Activated CD4-positive, alpha-beta T cell treated with anti-CD3 and anti-CD28 coated beads for 1 hour (primary cell): ENCODE results near the gene DISC1.

Experiments
- DNase-seq: peaks from one replicate; pipeline ENCODE4 v3.0.0-alpha.2; 2020

DISC1 gene

DNA sequence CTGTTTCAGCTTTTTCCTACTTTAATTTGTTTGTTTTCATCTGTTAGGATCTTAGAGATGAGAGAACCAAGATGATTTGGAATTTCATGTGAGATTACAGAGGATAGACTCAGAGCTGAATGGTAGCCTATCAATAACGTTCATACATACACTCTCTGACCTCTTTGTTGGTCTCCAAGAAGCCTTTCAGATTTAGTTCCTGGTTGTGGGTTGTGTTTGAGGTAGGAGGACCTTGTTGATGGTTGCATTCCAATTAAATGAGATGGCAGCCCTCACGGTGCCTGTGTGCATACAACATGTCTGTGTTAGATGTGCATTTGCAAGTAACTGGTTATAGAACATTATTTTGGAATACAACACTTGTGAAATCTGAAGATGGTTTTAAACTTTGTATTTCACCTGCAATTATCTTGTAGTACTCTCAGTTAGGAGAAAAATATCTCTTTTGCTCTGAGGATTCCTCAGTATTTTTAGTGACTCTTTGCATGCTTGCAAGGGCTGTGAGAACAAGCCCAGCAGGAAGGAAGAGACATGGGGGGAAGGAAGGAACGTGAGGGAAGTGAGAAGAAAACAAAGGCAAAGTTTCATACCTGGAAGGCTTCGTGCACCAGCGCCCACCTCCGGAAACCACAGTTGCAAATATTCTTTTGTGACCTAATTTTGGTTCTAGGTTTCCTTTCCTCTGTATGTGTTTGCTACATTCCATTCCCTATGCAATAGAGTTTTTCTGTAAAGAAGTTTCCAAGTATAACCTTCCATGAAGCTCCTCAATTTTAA lies 291.8 kb downstream of the DISC1 start:
- DNase-seq: no peak

DNA sequence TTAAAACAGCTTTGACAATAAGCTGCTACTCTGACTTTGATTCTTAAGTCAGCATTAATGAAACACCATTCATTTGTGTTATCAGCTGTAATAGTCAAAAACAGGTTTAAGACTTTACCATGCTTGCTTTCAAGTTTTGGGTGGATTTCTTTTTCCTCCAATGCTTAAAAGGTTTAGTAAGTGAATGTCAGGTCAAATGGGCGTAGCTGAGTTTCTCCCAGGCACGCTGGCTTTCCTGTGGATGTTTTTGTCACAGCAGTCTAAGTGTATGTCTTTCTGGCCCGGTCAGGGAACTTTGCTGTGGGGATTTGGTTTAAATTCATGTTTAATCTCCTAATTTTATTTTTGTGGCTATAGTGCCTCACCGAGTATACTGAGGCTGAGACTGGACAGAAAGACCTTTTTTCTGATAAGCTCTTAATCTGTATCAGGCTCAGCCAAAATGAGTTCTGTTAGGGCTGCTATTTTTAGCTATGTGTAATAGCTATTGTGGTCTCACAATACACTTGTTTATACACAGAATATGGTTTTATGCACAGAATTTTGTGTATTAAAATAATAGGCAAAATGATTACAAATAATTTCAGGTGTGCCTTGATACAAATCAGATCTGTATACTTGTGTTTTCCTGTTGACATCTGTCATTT lies 292.8 kb downstream of the DISC1 start:
- DNase-seq: no peak

DNA sequence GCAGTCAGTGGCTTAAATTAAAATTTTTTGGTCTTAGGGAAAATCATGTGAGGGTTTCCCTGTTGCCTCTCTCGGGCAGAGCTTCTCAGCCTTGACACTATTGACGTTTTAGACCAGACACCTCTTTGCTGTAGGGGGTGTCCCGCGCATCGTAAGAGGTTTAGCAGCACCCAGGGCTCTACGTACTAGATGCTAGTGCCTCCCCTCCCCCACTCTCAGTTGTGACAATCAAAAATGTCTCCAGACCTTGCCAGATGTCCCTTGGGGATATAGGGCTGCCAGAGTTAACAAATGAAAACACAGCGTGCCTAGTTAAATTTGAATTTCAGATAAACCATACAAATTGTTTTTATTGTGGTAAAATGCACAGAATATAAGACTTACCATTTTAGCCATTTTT lies 293.3 kb downstream of the DISC1 start:
- no peak for DNase-seq

DNA sequence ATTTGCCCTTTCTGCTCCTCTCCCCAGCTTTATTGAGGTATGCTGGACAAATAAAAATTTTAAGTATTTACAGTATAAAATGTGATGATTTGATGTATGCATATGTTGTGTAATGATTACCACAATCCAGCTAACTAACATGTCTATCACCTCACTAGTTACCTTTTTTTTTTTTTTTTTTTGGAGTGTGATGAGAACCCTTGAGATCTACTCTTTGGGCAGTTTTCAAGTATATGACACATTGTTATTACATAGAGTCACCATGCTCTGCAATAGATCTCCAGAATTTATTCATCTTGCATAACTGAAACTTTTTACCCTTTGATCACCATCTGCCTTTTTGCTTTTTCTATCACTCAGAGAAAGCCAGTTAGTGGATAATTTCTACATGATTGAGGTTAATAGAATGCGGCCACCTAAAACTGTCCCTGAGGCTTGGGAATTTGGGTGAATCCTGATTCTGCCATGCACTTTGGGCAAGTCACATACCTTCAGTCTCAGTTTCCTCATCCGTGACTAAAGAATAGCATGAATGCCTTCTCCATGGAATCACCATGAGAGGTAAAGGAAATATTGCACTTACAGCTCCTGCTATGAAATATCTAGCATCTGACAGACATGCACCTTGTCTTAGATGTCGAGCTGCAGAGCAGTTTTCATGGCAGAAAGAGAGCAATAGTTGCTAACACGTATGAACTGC lies 295.2 kb downstream of the DISC1 start:
- DNase-seq: no peak

DNA sequence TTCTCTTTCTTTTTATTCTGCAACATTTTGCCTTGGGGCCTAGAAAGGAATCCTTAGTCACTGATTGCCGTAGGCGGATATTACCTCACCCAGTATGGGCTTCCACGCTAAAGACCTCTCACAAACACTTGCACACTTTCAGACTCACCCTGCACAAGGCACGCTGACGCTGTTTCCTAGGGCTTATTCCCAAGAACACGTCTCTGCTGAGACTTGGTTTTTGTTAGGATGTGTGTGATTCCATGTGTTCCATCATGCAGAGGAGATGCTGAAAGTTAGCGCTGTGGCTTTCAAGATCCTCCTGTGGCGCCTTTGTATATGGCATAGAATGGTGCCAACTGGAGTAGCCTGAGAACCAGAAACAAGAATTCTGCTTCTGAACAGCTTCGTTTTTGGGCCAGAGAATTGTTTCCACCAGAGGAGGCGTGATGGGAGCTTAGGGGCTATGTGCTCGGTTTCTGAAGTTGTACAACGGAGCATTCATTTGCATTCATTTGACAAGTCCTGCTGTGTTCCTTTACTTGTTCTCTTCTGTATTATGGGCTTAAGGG lies 297.0 kb downstream of the DISC1 start:
- DNase-seq: no peak

DNA sequence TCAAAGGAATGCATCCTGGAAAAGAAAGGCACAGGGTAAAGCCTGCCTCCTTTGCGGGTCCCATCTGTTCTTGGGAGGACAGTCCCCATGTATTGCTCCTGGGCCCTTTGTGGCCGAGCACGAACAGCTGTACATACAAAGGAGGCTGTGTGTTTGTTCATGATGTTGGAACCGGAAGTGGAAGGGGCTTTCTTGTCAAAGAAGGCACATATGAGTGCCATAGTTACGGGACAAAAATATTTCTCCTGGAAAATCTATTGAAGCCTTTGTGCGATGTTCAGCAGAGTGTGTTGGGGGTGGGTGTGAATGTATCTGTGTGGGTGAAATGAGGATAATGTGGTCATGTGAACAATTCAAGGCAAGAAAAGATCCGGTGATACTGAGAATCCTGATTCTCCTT lies 297.6 kb downstream of the DISC1 start:
- no peak for DNase-seq

DNA sequence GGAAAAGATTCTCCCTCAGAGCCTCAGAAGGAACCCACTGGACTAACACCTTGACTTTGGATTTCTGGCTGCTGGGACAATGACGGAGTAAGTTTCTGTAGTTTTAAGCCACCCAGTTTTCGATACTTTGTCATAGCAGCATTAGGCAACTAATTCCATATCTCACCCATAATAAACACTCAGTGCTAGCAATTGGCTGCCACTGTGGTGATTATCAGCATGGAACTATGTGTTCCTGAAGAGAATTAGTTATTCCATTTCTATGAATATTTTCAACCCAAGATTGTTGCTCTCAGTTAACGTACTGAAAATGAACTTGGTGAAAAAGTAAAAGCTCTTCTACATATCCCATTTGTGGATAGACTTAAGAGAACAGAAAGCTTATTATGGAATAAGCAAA lies 299.3 kb downstream of the DISC1 start:
- no peak for DNase-seq

DNA sequence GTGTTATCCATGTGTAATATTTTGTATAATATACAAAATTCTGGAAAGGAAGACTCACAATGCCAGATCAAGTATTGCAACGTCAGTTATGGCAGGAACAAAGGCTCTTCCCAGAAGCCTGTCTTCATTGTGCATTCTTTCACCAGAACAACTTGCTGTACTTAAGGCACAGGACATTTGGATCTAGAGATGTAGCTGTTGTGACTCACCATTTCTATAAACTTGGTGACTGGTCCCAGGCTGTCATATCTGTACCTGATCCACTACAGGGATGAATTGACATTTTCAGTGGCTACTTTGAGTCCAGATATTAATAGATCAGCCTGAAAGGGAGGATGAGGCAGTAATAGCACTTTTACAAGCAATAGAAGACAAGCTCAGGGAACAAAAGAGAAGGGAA lies 299.8 kb downstream of the DISC1 start:
- no peak for DNase-seq

DNA sequence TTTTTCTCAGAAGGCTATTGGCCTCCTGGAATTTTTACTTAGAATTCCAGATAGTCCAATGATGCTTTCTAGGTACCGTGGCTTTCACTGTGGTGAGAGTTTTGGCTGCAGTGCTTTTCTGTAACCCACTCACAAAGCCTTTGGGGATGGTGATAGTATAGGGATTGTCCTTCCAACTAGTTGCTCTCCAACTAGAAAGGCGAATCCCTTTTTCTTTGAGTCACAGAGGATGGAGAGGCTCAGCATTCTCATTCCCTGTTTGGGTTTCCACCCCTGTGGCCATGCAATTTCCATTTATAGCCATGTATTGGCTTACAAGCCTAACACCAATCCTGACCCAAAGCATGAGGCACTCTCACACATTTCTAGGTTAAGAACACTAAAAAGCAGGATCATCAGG lies 300.3 kb downstream of the DISC1 start:
- DNase-seq: no peak

DNA sequence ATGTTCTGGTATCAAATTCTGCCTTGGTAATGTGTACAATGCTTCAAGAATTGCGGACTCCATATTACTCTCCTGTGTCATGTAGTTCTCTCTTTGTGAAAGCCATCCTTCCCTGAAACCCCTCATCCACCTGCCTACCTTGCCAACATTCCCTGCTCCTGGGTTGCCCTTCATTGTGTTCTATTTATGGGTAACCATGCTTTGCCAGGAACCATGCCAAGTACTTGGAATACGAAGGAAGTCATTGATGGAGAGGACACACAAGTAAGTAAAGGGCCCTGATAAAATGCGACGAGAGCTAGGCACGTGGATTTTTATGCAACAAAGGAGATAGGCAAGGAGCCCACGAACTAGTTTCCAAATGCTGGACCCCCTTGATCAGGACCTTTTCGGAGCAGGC lies 300.8 kb downstream of the DISC1 start:
- no peak for DNase-seq

DNA sequence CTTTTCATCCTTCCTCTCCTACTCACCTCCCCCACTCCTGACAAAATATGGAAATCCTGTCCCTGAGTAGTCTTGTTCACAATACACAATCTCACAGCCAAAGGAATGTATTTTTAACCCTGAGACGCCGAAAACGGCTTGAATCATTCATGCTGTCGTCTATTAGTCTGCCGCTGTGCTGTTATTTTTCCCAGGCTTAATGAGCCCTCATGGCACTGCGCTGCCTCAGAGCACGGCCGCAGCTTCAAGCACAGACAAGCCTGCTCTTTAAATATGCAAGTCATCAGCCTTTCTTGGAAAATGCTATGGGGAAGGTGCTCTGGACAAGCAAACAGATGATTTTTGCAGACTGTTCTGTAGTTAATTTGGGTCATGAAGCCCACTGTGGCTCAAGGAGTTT lies 302.7 kb downstream of the DISC1 start:
- DNase-seq: no peak

DNA sequence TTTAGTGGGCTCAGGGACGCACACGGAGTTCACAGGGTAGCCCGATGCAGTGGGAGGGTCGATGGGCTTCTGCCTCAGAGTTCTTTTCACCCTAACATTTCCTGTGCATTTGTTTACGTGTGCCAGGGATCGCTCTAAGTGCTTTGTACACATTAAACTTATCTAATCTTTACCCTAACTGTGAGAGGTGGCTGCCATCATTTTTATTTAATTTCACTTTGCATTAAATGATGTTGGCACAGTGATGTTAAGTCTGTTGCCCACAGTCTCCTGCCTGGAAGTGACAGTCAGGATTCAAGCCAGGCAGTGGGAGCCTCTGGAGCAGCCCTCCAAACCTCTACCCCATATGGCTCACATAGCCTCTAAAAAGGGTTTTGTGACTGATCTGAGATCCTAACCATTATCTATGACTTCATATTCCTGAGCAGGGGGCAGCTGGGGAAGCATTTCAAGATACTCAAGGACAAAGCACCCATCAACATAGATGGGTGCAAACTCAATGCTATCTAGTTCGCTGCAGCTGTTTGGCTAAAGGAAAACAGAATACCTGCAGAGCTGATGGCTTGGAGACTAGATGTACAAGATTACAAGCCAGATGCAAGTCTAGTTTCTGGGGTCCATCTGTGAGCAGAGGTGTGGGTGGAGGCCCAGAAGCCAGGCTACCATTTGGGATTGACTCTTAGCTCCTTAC lies 303.8 kb downstream of the DISC1 start:
- DNase-seq: no peak

DNA sequence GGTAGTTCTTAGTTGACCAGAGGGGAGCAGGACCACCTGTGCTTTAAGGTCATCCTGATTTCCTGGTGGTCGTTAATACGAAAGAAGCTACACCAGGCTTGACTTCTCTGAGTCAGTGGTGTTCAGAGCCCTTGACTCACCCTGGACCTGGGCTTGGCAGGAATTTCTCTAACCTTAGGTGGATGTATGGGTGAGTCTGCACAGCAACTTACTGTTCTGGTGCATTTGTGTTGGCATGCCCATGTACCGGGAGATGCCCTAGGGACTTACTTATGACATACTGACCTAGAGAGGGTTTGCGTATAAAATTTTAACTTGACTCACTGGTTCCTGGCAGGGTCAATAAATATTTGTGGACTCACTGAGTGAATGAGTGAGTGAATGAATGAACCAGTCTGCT lies 304.6 kb downstream of the DISC1 start:
- DNase-seq: no peak

DNA sequence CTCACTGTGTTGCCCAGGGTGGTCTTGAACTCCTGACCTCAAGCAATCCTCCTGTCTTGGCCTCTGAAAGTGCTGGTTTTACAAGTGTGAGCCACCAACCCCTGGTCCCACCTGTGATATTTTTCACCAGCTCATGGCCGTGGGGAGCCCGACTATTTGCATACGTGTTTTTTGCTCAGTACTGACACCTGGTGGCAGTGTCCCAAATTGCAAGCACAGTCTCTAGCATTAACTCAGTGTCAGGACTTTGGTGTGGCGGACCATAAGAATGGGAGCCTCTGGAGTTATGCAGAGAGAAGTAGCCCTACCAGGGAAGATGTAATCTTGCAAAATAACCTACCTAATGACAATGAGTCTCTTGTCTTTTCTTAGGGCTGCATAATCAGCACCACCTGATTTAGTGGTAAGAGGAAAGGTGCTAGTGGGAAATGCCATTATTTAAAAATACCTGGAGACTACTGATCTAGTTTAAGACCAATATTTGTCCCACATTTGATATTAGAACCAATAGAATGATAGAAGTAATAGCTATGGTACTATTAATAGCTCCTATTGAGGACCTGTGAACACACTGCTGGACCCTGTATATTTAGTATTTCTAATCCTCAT lies 305.4 kb downstream of the DISC1 start:
- no peak for DNase-seq

DNA sequence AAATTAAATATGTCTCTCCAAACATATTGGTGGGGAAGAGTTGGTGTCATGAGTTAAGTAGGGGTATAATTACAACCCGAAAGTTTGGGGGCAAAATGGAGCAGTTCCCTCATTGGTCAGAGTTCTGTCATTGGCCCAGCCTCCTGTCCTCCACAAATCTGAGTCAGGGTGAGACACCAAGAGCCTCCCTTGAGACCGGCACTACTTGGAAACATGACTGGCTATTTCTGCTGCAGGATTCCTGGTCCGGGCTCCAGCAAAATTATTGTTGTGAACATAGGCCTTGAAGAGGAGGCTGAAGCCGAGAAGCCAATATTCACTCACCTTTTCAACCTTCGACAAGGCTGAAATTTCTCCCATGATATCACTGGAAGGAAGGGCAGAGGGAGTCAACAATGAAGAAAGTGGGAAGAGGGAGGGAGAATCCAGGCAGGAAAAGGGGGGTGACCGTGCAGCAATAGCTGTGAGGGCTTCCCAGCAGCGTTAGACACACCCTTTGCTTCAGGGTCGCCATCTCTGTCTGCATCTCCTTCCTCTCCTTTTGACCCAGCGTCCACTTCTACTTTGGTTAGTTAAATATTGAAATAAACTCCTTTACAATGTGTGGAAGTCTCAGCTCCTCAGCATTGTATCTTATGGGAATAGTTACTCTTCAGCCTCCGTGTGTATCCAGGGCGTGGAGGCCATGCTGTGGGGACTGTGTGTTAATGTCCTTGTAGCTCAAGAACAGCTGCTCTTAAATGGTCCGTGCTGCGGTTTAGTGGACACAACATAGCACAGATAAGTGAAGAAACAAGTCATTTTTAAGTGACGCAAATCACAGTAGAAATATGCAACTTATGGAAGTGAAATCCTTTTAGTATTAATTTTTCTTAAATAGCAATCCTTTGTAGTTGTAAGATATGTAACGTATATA lies 307.4 kb downstream of the DISC1 start:
- no peak for DNase-seq

DNA sequence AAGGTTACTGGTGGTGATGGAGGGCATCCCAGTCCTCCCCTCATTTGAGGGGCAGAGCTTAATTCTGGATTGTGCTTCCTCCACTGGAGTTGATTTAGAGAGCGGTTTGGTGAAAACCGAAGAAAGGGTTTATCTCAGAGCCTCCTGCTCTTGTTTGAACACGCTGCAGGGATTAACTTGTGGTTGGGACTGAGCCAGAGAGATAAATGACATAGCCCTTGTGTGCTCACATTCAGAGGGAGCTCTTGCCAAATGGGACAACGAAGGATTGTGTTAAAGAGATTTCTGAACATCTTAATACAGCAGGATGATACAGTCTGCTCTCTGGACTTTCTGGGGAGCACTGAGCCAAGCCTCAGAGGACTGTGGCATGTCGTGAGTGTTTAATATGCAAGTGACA lies 308.2 kb downstream of the DISC1 start:
- no peak for DNase-seq

DNA sequence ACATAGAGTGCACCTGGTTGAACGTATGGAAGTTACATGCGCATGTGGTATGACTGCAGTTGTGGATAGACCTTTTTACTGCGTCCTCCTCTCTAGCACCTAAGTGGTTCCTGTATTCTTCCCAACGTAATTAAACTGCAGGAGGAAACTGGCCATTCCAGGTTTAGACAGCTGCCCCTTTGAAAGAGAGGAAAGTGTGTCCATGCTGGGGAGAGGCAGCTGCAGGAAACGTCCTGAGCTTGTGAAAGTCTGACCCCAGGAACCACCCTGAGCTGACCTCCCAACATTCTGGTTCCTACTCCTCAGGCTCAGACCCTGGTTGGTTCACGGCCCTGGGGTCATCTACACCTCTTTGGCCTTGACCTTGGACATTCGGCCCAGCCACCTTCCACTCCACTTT lies 309.3 kb downstream of the DISC1 start:
- no peak for DNase-seq

DNA sequence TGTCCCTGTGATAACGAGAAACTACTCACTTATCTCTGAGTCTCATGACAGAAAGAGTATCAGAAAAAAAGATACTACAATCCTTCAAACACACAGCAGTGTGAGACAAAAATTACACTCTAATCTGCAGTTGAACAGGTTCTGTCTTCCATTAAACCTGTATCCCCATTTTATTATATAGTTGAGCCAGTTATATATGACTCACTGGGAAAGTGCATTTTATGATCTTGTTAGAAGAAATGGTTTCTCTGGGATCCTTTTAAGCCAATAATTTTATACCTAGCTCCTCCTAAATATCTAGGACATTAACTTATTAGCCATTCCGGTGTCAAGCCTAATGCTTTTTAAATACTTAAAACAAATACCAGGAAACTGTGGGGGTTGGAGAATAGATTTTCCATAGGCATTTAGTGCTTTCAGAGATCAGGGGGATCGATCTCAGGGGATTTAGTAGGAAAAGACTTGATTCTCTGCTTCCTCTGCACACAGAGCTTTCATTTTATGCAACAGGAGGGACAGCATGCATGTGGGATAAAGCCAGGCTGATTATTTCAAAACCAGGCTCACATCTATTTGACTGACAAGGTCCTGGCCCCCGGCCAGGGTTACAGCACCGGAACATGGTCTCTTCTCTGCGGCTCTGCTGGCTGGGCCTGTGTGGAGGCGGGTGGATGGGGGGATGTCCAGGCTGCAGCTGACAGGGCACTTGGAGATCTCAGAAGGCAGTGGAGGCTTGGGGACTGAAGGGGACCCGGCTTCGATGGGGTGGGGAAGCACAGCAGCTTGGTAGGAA lies 310.6 kb downstream of the DISC1 start:
- no peak for DNase-seq

DNA sequence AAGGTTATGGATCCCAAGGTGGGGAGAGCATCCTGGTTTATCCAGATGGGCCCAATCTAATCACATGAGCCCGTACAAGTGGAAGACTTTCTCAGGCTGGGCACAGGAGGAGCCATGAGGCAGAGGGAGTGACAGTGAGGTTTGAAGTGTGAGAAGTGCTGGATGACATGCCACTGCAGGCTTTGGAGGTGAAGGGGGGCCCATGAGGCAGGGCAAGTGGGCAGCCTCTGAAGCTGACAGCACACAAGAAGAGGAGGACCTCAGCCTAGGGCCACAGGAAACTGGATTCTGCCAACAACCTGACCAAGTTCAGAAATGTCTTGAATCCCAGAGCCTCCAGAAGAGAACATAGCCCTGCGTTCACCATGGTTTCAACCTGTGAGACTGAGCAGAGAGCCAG lies 311.6 kb downstream of the DISC1 start:
- no peak for DNase-seq

DNA sequence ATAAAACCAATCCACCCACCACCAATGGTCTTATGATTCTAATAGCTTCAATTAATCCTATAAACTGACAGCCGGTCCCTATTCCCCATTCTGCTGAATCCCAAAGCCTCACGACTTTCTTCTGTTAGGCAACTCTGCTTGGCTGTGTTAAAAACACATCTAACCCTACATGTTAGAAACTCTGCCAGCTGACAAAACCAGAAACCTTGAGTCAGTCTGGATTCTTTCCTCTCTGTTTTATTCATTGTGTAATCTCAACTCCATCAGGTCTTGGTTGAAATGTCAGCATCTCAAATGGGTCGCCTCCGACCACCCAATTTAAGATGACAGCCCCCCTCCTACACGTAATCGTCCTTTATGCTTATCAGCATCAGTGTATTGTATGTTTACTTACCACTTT lies 312.1 kb downstream of the DISC1 start:
- no peak for DNase-seq

DNA sequence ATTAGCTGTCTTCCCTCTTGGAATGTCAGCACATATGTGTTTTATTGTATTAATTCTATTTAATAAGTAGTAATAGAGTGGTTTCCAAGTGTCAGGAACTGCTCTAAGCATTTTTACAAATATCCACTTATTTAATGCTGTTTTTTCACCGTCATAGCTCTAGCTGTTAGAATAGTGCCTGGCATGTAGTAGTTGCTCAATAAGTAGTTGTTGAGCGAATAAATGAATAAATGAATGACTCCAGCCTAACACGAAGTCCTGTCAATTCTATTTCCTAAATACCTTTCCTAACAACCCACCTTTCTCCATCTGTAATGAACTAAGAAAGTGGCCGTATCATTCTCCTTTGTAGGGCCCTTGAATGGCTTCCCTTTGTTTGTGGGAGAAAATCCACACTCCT lies 312.5 kb downstream of the DISC1 start:
- no peak for DNase-seq
